ENCODE results near the gene SORCS1. TPM values are rescaled to one million over a fixed set of nuclear protein-coding genes. Genes with fewer than 3 reads are reported as not detected.

Gene SORCS1
- total RNA-seq, 1 donor from 2014 or later, result 11.1 TPM

DNA sequence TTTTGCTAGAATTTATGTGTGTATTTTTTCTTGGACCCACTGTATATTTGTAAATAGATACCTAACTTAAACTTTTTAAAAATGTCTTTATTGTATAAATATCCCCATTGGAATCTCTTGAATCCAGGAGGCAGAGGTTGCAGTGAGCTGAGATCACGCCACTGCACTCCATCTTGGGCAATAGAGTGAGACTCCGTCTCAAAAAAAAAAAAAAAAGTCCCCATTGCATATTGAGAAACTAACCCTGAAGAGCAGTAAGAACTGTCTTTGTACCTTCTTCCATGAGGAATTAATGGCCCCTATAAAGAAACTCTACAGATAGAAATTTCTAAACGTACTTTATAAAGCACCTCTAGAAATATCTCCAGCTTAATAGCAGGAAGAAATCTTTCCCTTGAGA is 504.0 kb downstream of the SORCS1 start:
- H3K4me1 ChIP-seq, result no peaks in the 10 kb centered on the region
- H3F3A ChIP-seq (ENCODE audit: low read depth), result no peaks in the 10 kb centered on the region
- Mint-ChIP-seq H3K4me1 (no peaks in the 10 kb centered on the region), H3K27me3 (ENCODE audit: insufficient read depth, low read depth) (no peaks in the 10 kb centered on the region), H3K36me3 (peaks cover 1% of the 10 kb centered on the region), H3K27ac (no peak overlapping the region), H3K9me3 (peaks cover 5% of the 10 kb centered on the region), H3K4me3 (no peak overlapping the region)
- no peaks in the 10 kb centered on the region for H3K27me3 ChIP-seq
- H3K9me3 ChIP-seq (ENCODE audit: low read depth), result no peaks in the 10 kb centered on the region
- H3K79me2 ChIP-seq (ENCODE audit: low read depth), result no peaks in the 10 kb centered on the region
- no peaks in the 10 kb centered on the region for H4K20me1 ChIP-seq (ENCODE audit: low read depth)
- H3K9ac ChIP-seq, result no peak overlapping the region
- TF ChIP-seq EZH2phosphoT487 (IDR thresholded peaks at IDR 0.05), result no peak
- TF ChIP-seq EZH2 (IDR thresholded peaks at IDR 0.05), result no peak
- TF ChIP-seq, protein P1, sequence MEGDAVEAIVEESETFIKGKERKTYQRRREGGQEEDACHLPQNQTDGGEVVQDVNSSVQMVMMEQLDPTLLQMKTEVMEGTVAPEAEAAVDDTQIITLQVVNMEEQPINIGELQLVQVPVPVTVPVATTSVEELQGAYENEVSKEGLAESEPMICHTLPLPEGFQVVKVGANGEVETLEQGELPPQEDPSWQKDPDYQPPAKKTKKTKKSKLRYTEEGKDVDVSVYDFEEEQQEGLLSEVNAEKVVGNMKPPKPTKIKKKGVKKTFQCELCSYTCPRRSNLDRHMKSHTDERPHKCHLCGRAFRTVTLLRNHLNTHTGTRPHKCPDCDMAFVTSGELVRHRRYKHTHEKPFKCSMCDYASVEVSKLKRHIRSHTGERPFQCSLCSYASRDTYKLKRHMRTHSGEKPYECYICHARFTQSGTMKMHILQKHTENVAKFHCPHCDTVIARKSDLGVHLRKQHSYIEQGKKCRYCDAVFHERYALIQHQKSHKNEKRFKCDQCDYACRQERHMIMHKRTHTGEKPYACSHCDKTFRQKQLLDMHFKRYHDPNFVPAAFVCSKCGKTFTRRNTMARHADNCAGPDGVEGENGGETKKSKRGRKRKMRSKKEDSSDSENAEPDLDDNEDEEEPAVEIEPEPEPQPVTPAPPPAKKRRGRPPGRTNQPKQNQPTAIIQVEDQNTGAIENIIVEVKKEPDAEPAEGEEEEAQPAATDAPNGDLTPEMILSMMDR (IDR thresholded peaks at IDR 0.05), result no peak
- no peaks in the 10 kb centered on the region for H3K36me3 ChIP-seq
- H3K4me2 ChIP-seq, result no peak overlapping the region
- no peak overlapping the region for H3K27ac ChIP-seq
- H3K4me3 ChIP-seq, result no peak overlapping the region
- no peak for DNase-seq (ENCODE audit: low spot score)
- no peak overlapping the region for H2AFZ ChIP-seq (replicated peaks)

DNA sequence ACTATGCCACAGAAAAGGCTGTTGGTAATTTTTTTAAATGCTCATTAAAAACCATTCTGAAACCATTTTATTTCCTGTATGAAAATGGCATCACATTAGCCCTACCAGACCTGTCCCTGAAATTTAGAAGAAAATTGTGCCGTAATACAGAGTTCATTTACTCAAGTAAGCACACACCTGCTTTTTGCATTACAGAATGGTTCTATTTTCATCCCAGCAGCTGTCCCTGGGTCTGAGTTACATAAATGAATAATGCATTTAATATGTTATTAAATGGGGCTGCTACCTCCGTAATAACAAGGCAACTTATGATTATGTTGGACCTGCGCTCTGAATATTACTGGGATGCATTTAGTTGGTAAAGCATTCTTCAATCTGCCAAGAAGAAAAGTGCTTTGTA is 508.9 kb downstream of the SORCS1 start:
- no peaks in the 10 kb centered on the region for H3K36me3 ChIP-seq
- H3K9ac ChIP-seq, result no peak overlapping the region
- Mint-ChIP-seq H3K27ac (no peak overlapping the region), H3K27me3 (ENCODE audit: insufficient read depth, low read depth) (no peaks in the 10 kb centered on the region), H3K9me3 (no peaks in the 10 kb centered on the region), H3K4me3 (no peak overlapping the region), H3K36me3 (no peaks in the 10 kb centered on the region), H3K4me1 (no peaks in the 10 kb centered on the region)
- H2AFZ ChIP-seq (replicated peaks), result no peak overlapping the region
- no peaks in the 10 kb centered on the region for H3F3A ChIP-seq (ENCODE audit: low read depth)
- TF ChIP-seq EZH2 (IDR thresholded peaks at IDR 0.05) (no peak), EZH2phosphoT487 (IDR thresholded peaks at IDR 0.05) (no peak)
- TF ChIP-seq, protein P1 (IDR thresholded peaks at IDR 0.05), result no peak
- H3K9me3 ChIP-seq (ENCODE audit: low read depth), result no peaks in the 10 kb centered on the region
- no peak overlapping the region for H3K4me2 ChIP-seq
- no peaks in the 10 kb centered on the region for H3K79me2 ChIP-seq (ENCODE audit: low read depth)
- no peak for DNase-seq (ENCODE audit: low spot score)
- H3K4me1 ChIP-seq, result no peaks in the 10 kb centered on the region
- no peaks in the 10 kb centered on the region for H3K27me3 ChIP-seq
- H4K20me1 ChIP-seq (ENCODE audit: low read depth), result no peaks in the 10 kb centered on the region
- H3K4me3 ChIP-seq, result no peak overlapping the region
- H3K27ac ChIP-seq, result no peak overlapping the region

DNA sequence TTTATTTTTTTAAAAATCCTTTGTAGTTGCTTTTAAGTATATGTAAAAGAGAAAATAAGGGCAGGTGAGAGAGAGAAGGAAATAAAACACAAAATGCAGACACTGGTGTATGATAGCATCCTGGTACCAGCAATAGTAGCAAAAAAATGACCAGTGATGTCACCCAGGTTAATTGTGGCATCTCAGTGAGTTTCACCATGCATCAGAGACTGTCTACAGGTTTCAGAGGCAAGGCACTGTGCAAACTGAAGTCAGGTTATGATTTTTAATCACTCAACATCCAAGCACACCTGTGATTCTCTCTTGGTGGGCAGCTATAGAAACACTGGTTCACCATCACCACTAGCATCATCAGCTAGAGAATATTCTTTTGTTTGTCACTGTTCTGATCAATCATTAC is 509.3 kb downstream of the SORCS1 start:
- no peaks in the 10 kb centered on the region for H3F3A ChIP-seq (ENCODE audit: low read depth)
- H3K4me3 Mint-ChIP-seq, result no peak overlapping the region
- TF ChIP-seq EZH2phosphoT487 (IDR thresholded peaks at IDR 0.05) (no peak), EZH2 (IDR thresholded peaks at IDR 0.05) (no peak)
- TF ChIP-seq, protein P1 (IDR thresholded peaks at IDR 0.05), result no peak
- no peak overlapping the region for H3K27ac ChIP-seq
- H3K36me3 Mint-ChIP-seq, result no peaks in the 10 kb centered on the region
- H3K4me3 ChIP-seq, result no peak overlapping the region
- H3K9me3 ChIP-seq (ENCODE audit: low read depth), result no peaks in the 10 kb centered on the region
- H4K20me1 ChIP-seq (ENCODE audit: low read depth), result no peaks in the 10 kb centered on the region
- H3K27me3 ChIP-seq, result no peaks in the 10 kb centered on the region
- no peaks in the 10 kb centered on the region for H3K79me2 ChIP-seq (ENCODE audit: low read depth)
- H3K36me3 ChIP-seq, result no peaks in the 10 kb centered on the region
- H3K27ac Mint-ChIP-seq, result no peak overlapping the region
- H2AFZ ChIP-seq (replicated peaks), result no peak overlapping the region
- H3K27me3 Mint-ChIP-seq (ENCODE audit: insufficient read depth, low read depth), result no peaks in the 10 kb centered on the region
- no peaks in the 10 kb centered on the region for H3K4me1 Mint-ChIP-seq
- no peak for DNase-seq (ENCODE audit: low spot score)
- no peaks in the 10 kb centered on the region for H3K9me3 Mint-ChIP-seq
- H3K9ac ChIP-seq, result no peak overlapping the region
- no peaks in the 10 kb centered on the region for H3K4me1 ChIP-seq
- H3K4me2 ChIP-seq, result no peak overlapping the region

All from neural progenitor cell (in vitro differentiated cells).